RPMI7951 (cell line): ENCODE measurements around the gene MTHFSD. TPM values are rescaled to one million over a fixed set of nuclear protein-coding genes. Genes with fewer than 3 reads are reported as not detected.
A peak's percentile ranks its signal among the peaks of the same experiment; 100 is the strongest.

ENCODE experiments used
- DNase-seq: peaks from one replicate; pipeline ENCODE4 v3.0.0-alpha.2; 2012; ENCODE audit warnings: low read depth
- total RNA-seq: library from RNA; depleted of rRNA; stranded (reverse); fragments of >200 nt; shearing (Covaris generic); gene quantifications from 2 replicates; pipeline ENCODE4 v1.2.3, GENCODE V29; 2014

Gene MTHFSD
- total RNA-seq, 1 experiment from 2014 or later, result 8.8 TPM

- DNase-seq, result peak; percentile 42
These were observed 51.9 kb downstream of the MTHFSD start for GRCh38 chr16:86502856-86503748.

GRCh38 chr16:86501989-86502855, 52.8 kb downstream of the MTHFSD start:
- DNase-seq, result no peak

- DNase-seq, result no peak
These were observed 54.1 kb downstream of the MTHFSD start for GRCh38 chr16:86500708-86501510.

GRCh38 chr16:86499889-86500707, 54.9 kb downstream of the MTHFSD start:
- DNase-seq, result no peak

GRCh38 chr16:86499440-86499786, 55.6 kb downstream of the MTHFSD start:
- DNase-seq, result no peak

- no peak for DNase-seq
These were observed 56.2 kb downstream of the MTHFSD start for GRCh38 chr16:86498671-86499439.

GRCh38 chr16:86498155-86498670, 56.8 kb downstream of the MTHFSD start:
- DNase-seq, result no peak

- no peak for DNase-seq
These were observed 57.4 kb downstream of the MTHFSD start for GRCh38 chr16:86497551-86498021.

- no peak for DNase-seq
These were observed 58.0 kb downstream of the MTHFSD start for GRCh38 chr16:86496929-86497461.

GRCh38 chr16:86496262-86496928, 58.6 kb downstream of the MTHFSD start:
- DNase-seq, result no peak

- no peak for DNase-seq
These were observed 59.2 kb downstream of the MTHFSD start for GRCh38 chr16:86495756-86496261.

- DNase-seq, result no peak
These were observed 59.7 kb downstream of the MTHFSD start for GRCh38 chr16:86495357-86495701.

GRCh38 chr16:86494565-86495356, 60.3 kb downstream of the MTHFSD start:
- DNase-seq, result no peak

GRCh38 chr16:86494039-86494564, 60.9 kb downstream of the MTHFSD start:
- DNase-seq, result no peak

- no peak for DNase-seq
These were observed 61.9 kb downstream of the MTHFSD start for GRCh38 chr16:86492961-86493629.

- DNase-seq, result no peak
These were observed 62.6 kb downstream of the MTHFSD start for GRCh38 chr16:86492267-86492960.

GRCh38 chr16:86491640-86492023, 63.4 kb downstream of the MTHFSD start:
- no peak for DNase-seq
